Measurements from ENCODE around the gene LIMCH1. TPM values are rescaled to one million over a fixed set of nuclear protein-coding genes. Genes with fewer than 3 reads are reported as not detected.
A peak's percentile ranks its signal among the peaks of the same experiment; 100 is the strongest.

Gene LIMCH1
- total RNA-seq, 1 donor from 2014 or later, result 7.1 TPM

DNA sequence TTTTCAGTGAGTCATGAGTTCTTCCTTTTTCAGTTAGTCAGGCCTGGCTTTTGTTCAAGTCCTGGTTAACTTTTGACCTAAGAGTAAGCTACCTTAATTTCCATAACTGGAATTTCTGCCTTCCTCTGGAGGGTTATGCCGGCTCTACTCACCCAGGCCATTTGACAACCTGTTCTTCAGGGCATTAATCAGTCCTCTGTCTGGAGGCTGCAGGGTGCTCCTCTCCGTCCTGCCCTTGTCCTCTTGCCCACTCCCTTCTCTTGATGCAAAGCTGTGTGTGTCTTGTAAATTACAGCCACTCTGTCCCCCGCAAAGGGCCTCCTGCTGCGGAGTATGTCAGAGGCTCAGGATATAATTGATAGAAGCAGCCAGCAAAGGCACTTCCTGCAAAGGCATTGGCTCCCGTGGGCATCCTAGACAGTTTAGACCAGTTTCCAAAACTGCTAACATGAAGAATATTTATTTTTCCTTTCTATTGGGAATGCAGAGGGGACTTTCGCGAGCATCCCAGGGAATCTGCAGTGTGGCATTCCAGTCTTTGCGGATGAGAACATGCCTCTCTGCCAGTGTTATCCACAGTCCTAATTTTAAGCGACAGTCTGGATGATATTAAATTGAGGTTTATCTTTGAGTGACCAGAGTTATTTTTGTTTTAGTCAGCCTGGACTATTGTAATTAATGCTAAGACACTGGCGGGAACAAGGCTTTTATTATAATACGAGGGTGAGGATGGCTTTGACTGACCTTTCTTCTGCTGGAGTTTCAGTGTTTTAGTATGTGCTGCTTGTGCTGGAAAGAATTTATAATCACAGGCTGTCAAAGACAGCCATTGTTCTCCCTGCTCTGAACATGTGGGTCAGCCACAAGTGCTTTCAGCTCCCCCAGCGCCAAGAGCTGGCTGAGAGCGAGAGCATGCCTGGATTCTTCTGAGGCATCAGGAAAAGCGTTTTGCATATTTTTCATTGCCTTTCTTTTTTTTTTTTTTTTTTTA, 74.2 kb downstream of the LIMCH1 start:
- Histone ChIP-seq H3K4me2 (ENCODE audit: low read length) (peak overlapping the region; percentile 83), H3K27ac (ENCODE audit: low read depth, low read length) (no peak overlapping the region)
- no peak overlapping the region for H3K4me3 Mint-ChIP-seq (ENCODE audit: unreplicated experiment)

DNA sequence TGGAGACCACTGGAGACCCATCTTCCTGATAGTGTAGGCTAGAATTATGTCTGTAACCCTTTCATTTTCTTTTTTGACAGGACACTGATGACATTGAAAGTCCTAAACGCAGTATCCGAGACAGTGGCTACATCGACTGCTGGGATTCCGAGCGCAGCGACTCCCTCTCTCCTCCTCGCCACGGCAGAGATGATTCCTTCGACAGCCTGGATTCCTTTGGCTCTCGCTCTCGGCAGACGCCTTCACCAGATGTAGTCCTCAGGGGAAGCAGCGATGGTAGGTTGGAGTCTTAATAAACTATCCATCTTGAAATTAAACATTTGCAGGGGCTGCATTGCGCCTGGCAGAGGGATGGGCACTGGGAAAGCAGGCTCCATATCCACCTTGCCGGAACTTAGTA, 75.4 kb downstream of the LIMCH1 start:
- Histone ChIP-seq H3K36me3 (ENCODE audit: insufficient read depth, low read length) (no peaks in the 10 kb centered on the region), H3K27ac (ENCODE audit: low read depth, low read length) (no peak overlapping the region), H3K4me2 (ENCODE audit: low read length) (peak overlapping the region; percentile 83)

More for the DNA sequence above, 74.2 kb downstream of the LIMCH1 start:
- no peaks in the 10 kb centered on the region for H3K36me3 Mint-ChIP-seq (ENCODE audit: low read depth, unreplicated experiment)
- peaks cover 3% of the 10 kb centered on the region for H3K27me3 ChIP-seq (ENCODE audit: insufficient read depth, low read length)
- H2AFZ ChIP-seq (ENCODE audit: low read depth, low read length), result no peak overlapping the region
- peaks cover 19% of the 10 kb centered on the region for H3K4me1 Mint-ChIP-seq (ENCODE audit: low read depth, unreplicated experiment)
- peak; percentile 85 for DNase-seq (ENCODE audit: low read depth)
- TF ChIP-seq, protein P1, sequence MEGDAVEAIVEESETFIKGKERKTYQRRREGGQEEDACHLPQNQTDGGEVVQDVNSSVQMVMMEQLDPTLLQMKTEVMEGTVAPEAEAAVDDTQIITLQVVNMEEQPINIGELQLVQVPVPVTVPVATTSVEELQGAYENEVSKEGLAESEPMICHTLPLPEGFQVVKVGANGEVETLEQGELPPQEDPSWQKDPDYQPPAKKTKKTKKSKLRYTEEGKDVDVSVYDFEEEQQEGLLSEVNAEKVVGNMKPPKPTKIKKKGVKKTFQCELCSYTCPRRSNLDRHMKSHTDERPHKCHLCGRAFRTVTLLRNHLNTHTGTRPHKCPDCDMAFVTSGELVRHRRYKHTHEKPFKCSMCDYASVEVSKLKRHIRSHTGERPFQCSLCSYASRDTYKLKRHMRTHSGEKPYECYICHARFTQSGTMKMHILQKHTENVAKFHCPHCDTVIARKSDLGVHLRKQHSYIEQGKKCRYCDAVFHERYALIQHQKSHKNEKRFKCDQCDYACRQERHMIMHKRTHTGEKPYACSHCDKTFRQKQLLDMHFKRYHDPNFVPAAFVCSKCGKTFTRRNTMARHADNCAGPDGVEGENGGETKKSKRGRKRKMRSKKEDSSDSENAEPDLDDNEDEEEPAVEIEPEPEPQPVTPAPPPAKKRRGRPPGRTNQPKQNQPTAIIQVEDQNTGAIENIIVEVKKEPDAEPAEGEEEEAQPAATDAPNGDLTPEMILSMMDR (IDR thresholded peaks at IDR 0.05; ENCODE audit: insufficient read depth, low read depth, low read length), result no peak
- no peak for TF ChIP-seq EZH2 (IDR thresholded peaks at IDR 0.05; ENCODE audit: insufficient read depth, low read length)
- peaks cover 5% of the 10 kb centered on the region for H3K27me3 Mint-ChIP-seq (ENCODE audit: low read depth, unreplicated experiment)
- no peaks in the 10 kb centered on the region for H3K79me2 ChIP-seq (ENCODE audit: insufficient read depth, low read length)
- H4K20me1 ChIP-seq (ENCODE audit: insufficient read depth, low read length), result no peaks in the 10 kb centered on the region
- FAIRE-seq, result no peak
- no peaks in the 10 kb centered on the region for H3K9me3 Mint-ChIP-seq (ENCODE audit: unreplicated experiment)
- no peak overlapping the region for H3K9ac ChIP-seq (ENCODE audit: low read length)
- peak overlapping the region; percentile 41 for H3K4me3 ChIP-seq (ENCODE audit: insufficient read depth, low read depth, low read length)
- H3K9me3 ChIP-seq (ENCODE audit: insufficient read depth, low read depth, low read length), result no peaks in the 10 kb centered on the region
- H3K4me1 ChIP-seq (ENCODE audit: insufficient read depth, low read length), result peaks cover 16% of the 10 kb centered on the region
- peak overlapping the region; percentile 79 for H3K27ac Mint-ChIP-seq (ENCODE audit: unreplicated experiment)
- no peaks in the 10 kb centered on the region for H3K36me3 ChIP-seq (ENCODE audit: insufficient read depth, low read length)

More for the DNA sequence above, 75.4 kb downstream of the LIMCH1 start:
- H4K20me1 ChIP-seq (ENCODE audit: insufficient read depth, low read length), result no peaks in the 10 kb centered on the region
- no peaks in the 10 kb centered on the region for H3K79me2 ChIP-seq (ENCODE audit: insufficient read depth, low read length)
- peak overlapping the region; percentile 20 for H3K27ac Mint-ChIP-seq (ENCODE audit: unreplicated experiment)
- H3K4me3 Mint-ChIP-seq (ENCODE audit: unreplicated experiment), result peak overlapping the region; percentile 63
- peaks cover 19% of the 10 kb centered on the region for H3K4me1 Mint-ChIP-seq (ENCODE audit: low read depth, unreplicated experiment)
- peaks cover 16% of the 10 kb centered on the region for H3K4me1 ChIP-seq (ENCODE audit: insufficient read depth, low read length)
- H3K9ac ChIP-seq (ENCODE audit: low read length), result peak overlapping the region; percentile 29
- no peaks in the 10 kb centered on the region for H3K36me3 Mint-ChIP-seq (ENCODE audit: low read depth, unreplicated experiment)
- FAIRE-seq, result no peak
- peak; percentile 8 for DNase-seq (ENCODE audit: low read depth)
- H3K9me3 ChIP-seq (ENCODE audit: insufficient read depth, low read depth, low read length), result no peaks in the 10 kb centered on the region
- no peak for TF ChIP-seq EZH2 (IDR thresholded peaks at IDR 0.05; ENCODE audit: insufficient read depth, low read length)
- TF ChIP-seq, protein P1 (IDR thresholded peaks at IDR 0.05; ENCODE audit: insufficient read depth, low read depth, low read length), result no peak
- H3K9me3 Mint-ChIP-seq (ENCODE audit: unreplicated experiment), result no peaks in the 10 kb centered on the region
- H3K4me3 ChIP-seq (ENCODE audit: insufficient read depth, low read depth, low read length), result peak overlapping the region; percentile 47
- H3K27me3 ChIP-seq (ENCODE audit: insufficient read depth, low read length), result peaks cover 3% of the 10 kb centered on the region
- peaks cover 3% of the 10 kb centered on the region for H3K27me3 Mint-ChIP-seq (ENCODE audit: low read depth, unreplicated experiment)
- peak overlapping the region; percentile 19 for H2AFZ ChIP-seq (ENCODE audit: low read depth, low read length)
